ENCODE measurements around the gene BEND5.

The BEND5 gene

GRCh38 chr1:48720929-48721328 lies 55.8 kb downstream of the BEND5 start:
- no peak for DNase-seq (ENCODE audit: low read depth in 2 of 2)

- no peak for DNase-seq (ENCODE audit: low read depth in 2 of 2)
Observed at GRCh38 chr1:48718705-48719104, 58.0 kb downstream of the BEND5 start.

- no peak for DNase-seq (ENCODE audit: low read depth in 2 of 2)
Observed at GRCh38 chr1:48718116-48718630, 58.5 kb downstream of the BEND5 start.

- DNase-seq (ENCODE audit: low read depth in 2 of 2): no peak
Observed at GRCh38 chr1:48717082-48717481, 59.6 kb downstream of the BEND5 start.

- no peak for DNase-seq (ENCODE audit: low read depth in 2 of 2)
Observed at GRCh38 chr1:48715921-48716320, 60.8 kb downstream of the BEND5 start.

- DNase-seq (ENCODE audit: low read depth in 2 of 2): no peak
Observed at GRCh38 chr1:48710915-48711314, 65.8 kb downstream of the BEND5 start.

- DNase-seq (ENCODE audit: low read depth in 2 of 2): no peak
Observed at GRCh38 chr1:48710318-48710717, 66.4 kb downstream of the BEND5 start.

- DNase-seq (ENCODE audit: low read depth in 2 of 2): no peak
Observed at GRCh38 chr1:48704736-48705135, 72.0 kb downstream of the BEND5 start.

- DNase-seq (ENCODE audit: low read depth in 2 of 2): no peak
Observed at GRCh38 chr1:48701445-48701844, 75.2 kb downstream of the BEND5 start.

- peak; percentile 9 to 22 for DNase-seq (ENCODE audit: low read depth in 2 of 2)
Observed at GRCh38 chr1:48697066-48697707, 79.5 kb downstream of the BEND5 start.

- no peak for DNase-seq (ENCODE audit: low read depth in 2 of 2)
Observed at GRCh38 chr1:48695161-48695560, 81.5 kb downstream of the BEND5 start.

GRCh38 chr1:48693674-48694320 lies 82.9 kb downstream of the BEND5 start:
- no peak for DNase-seq (ENCODE audit: low read depth in 2 of 2)

GRCh38 chr1:48693180-48693579 lies 83.5 kb downstream of the BEND5 start:
- no peak for DNase-seq (ENCODE audit: low read depth in 2 of 2)

- DNase-seq (ENCODE audit: low read depth in 2 of 2): no peak
Observed at GRCh38 chr1:48692235-48692634, 84.5 kb downstream of the BEND5 start.

- no peak for DNase-seq (ENCODE audit: low read depth in 2 of 2)
Observed at GRCh38 chr1:48691429-48692001, 85.2 kb downstream of the BEND5 start.

GRCh38 chr1:48688102-48688760 lies 88.5 kb downstream of the BEND5 start:
- no peak for DNase-seq (ENCODE audit: low read depth in 2 of 2)

GRCh38 chr1:48687282-48688045 lies 89.2 kb downstream of the BEND5 start:
- no peak for DNase-seq (ENCODE audit: low read depth in 2 of 2)

GRCh38 chr1:48686159-48686558 lies 90.5 kb downstream of the BEND5 start:
- no peak for DNase-seq (ENCODE audit: low read depth in 2 of 2)

- DNase-seq (ENCODE audit: low read depth in 2 of 2): no peak
Observed at GRCh38 chr1:48684381-48684780, 92.3 kb downstream of the BEND5 start.

GRCh38 chr1:48683839-48684238 lies 92.9 kb downstream of the BEND5 start:
- DNase-seq (ENCODE audit: low read depth in 2 of 2): no peak

- DNase-seq (ENCODE audit: low read depth in 2 of 2): no peak
Observed at GRCh38 chr1:48681476-48682305, 95.0 kb downstream of the BEND5 start.

Measured in stimulated activated CD8-positive, alpha-beta memory T cell treated with anti-CD3 and anti-CD28 coated beads, Interleukin-15, amount 100 ng/mL, for 48 hours (primary cell).